GM18511 (cell line): ENCODE measurements around the gene PRKCH.

Experiments used
- ATAC-seq: cut with Tn5 transposase; IDR thresholded peaks from one replicate; pipeline ENCODE4 v1.9.1; 2021; ENCODE audit warnings: mild to moderate bottlenecking, moderate library complexity; ENCODE audit not compliant: unreplicated experiment

The PRKCH gene

DNA sequence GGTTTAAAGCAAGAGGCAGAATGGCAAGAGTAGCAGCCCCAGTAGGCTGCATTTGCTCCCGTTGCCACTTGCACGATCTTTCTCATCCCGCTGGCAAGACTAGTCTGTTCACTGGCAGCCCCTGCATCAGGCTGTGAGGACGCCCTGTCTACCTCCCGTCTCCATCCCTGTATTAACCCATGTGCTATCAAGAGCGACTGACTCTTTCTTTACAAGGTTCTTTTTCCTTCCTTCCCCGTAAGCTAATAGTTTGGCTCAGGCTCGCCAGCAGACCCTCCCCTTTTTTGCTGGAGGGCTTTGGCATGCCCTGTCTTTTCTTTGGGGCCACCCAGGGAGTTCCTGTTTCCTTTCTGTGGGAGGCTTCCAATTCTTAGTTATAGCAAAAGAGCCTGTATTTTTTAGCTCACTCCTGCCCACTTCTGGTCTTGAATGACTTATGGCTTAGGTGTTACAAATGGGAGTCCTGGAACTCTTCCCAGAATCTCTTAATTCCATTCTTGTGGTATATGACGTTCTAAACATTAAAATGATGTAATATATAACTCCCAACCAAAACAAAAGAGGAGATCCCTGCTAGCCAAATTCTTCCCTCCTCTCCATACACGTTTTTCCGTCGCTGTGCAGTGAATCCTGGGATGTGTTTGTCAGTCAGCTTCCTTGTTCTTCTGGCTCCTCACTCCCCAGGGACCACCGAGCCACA, 149.0 kb downstream of the PRKCH start:
- no peak for ATAC-seq

- no peak for ATAC-seq
Observed at GRCh38 chr14:61470961-61471293, 149.5 kb downstream of the PRKCH start.

GRCh38 chr14:61471297-61472005, 150.1 kb downstream of the PRKCH start:
- ATAC-seq = no peak

GRCh38 chr14:61472011-61472672, 150.8 kb downstream of the PRKCH start:
- ATAC-seq = no peak

- ATAC-seq = no peak
Observed at GRCh38 chr14:61472801-61473376, 151.5 kb downstream of the PRKCH start.

DNA sequence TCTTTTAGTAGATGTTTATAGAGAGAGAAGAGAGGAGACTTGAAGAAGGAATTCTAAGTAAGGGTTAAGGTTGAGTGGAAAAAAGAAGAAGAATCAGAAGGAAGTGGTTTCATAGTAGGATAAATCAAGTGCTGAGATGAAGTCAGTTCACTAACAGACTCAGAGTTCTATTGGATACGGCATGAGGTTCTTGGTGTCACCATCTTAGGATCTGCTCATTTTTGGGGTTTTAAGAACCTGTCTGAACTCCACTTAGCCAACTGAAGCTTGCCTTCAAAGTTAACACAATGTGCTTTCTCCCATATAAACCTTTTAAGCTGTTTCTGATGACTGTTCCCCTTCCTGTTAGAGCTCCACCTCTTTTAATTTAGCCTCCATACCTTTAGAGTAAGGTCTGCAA, 152.6 kb downstream of the PRKCH start:
- ATAC-seq = no peak

DNA sequence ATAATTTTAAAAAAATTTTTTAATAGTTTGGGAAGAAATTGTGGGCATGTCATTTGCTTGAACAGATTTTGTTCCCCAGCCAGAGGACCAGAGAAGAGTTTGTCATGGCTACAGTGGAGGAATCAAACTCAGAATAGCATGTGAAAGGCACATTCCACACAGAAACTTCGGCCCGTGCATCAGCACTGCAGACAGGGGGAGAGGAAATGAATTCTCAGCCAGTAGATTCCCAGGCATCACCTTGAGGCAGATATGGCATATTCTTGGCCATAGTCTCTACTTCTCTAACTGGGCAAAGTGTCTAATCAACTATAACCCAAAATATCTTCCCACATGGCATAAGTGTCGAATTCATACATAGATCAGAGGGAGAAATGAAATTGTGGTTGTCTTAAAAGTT, 153.3 kb downstream of the PRKCH start:
- ATAC-seq = no peak

DNA sequence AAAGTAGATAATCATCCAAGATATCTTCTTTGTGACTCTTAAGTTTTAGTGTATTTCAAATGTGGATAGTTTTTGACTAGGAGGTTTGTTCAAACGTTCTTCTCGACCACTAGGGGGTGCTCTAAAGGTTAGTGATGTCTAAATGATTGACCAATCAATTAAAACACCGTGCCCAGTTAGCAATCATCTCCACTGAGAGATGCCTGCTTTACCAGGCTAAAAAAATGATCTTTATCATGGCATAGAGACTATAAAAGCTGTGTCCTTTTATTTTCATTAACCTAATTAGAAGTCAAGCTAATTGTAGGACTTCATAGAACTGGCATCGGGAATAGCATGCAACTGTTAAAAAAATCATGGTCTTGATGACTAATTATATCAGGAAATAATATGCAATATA, 153.9 kb downstream of the PRKCH start:
- ATAC-seq = no peak

DNA sequence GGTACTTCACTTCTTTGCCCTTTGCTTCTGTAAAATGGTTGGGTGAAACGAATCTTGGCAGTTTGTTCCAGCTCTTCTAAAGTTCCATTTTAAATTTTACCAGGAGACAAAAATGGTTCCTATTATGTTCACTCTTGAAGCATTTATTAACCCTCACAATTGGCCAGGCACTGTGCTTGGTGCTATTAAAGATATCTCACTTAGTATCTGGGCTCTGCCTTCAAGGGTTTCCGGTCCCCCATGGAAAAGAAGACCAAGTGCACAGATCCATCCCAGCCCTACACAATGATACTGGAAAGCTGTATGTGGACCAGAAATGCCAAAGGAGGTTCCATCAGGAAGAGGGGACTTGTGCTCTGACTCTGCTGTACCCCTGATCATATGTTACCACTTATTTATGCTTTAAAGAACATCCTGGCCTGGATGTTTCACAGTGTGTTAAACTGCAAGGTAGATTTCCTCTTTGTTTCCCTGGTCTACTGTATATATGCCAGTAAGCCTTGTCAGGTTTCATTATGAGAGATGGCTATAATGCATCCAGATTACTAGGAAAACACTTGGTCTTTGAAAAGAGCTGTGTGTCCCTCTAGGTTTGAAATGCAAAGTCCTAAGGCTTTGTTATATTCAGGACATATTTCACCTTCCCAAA, 154.8 kb downstream of the PRKCH start:
- ATAC-seq = no peak

DNA sequence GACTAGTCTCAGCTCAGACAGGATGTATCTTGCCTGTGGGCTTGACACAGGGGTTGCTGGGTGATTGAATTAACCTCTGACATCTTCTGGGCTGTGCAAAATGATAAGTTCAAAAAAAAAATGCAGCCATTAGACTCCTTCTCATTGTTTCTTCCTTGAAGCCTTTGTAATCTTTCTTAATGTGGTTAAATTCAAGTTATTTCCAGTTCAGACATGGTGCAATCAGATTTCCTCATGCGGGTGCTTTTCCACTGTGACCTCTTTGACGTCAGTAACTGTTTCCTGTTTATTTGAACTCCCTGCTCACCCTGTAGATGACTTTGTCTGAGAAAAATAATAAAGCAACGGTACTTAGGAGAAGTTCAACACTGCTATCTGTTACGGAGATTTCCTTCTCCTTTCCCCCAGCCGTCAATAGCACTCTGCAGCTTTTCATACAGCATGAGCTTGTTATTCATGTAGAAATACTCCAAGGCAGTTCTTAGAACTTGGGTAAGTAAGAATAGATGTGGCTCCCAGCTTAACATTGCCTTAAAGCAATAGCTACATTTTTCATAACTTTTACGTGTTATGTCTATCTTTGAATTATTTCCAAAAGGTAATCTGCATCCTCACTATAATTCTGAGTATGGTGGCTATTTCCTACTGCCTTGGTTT, 155.5 kb downstream of the PRKCH start:
- ATAC-seq = no peak

DNA sequence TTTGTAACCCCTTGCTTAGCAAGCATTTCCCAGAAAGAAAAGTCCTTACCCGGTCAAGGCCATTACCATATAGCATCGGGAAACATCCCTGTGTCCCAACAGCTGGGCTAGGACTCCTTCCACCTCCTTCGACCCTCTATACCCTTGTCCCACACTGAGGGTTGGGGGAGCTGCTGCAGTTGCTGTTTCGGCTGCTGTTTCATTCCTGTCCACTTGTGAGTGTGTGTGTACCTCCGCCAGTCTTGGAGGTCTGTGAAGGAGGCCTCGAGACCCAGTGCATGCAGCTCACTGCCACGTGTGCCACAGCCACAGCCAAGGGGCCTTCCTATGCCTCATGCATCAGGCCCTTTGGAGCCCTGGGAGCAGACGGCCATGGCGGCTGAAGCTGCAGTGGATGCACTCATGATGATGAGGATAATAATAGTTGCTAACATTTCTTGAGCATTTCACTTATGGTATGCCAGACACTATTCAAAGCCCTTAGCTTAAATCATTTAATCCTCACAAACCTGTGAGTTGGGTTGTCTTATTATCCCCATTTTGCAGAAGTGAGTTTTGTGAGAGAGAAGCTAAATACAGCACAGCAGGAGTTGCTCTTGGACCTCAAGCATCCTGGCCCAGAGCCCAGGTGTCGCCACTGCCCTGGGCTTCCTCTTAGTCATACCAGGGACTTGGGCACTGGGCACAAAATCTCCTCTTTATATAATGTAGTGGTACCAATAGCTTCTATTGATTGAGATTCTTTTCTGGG, 156.5 kb downstream of the PRKCH start:
- ATAC-seq = peak; percentile 28

DNA sequence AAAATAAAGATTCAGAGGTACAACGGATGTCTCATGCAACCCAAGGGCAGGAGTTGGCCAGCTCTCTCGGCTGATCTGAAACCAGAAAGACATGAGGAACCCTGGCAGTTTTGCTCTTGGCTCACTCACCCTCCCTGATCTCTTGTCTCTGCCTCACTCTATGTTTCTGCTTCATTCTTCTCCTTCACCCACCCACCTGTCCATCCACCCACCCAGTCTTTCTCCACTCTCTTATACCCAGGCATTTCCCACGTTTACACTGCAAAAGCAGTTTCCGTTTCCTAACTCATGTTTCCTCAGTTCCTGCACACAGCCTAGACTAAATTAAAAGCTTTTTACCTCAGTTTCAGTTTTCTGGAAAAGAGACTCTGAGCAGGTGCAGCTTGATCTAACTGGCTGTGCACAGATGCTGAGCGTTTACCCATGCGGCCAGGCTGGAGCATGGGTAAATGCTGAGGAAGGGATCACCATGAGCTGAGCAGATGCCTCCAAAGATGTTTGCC, 157.6 kb downstream of the PRKCH start:
- ATAC-seq = peak; percentile 61

DNA sequence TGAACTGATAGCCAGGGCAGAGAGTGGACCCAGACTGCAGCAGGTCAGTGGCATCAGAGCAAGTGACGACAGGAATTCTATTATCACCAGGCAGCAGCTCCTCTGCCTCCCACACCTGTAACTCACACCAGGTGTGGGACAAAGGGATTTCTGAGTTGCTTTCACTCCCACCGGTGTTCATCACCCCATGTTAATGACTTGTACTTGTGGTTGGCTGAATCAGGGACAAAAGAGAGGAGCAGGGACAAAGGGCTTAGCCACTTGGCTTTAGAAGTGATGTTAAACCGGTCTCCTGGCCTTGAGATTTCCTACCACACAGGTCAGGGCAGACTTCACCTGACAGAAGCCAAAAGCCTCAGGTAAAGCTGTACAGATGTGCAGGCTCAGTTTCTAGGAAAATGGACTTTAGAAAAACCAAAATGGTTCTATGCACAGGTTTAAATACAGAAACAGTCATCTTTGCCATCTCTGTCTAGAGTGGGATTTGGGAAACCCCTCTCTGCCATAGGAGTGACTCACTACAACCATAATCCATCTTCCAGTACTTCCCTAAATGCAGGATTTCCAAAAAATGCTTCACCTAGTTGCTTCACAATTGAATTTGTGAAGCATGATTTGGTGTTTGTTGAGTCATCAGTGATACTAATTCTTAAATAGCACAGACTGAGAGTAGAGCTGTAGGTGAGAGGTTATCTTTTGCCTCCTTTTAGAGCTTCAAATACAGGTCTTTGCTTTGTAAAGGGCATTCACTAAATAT, 158.5 kb downstream of the PRKCH start:
- no peak for ATAC-seq

DNA sequence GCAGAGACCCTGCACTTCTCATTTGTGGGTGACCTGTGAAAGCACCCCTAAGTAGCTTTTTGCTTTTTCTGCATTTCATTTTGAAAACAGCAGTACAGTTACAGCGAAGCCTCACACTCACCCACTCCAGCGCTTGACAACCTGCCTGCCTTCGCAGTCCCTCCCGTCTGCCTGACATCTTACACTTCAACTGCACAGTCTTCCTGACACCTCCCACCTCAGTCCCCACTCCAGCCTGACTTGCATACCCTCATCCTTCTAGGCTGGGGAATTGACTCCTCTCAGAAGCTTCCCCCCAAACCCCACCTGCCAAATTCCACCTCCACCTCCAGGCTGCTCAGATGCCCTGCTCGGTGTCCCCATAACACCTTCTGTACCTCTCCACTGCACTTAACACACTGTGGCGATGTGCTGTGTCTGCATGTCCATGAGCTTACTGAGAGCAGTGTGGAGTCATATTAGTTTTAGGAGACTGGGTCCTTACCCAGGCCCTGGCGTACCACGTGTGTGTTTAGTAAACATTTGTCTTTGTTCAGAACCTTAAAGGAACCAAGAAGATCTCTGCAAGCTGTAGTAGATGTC, 159.4 kb downstream of the PRKCH start:
- ATAC-seq = no peak

DNA sequence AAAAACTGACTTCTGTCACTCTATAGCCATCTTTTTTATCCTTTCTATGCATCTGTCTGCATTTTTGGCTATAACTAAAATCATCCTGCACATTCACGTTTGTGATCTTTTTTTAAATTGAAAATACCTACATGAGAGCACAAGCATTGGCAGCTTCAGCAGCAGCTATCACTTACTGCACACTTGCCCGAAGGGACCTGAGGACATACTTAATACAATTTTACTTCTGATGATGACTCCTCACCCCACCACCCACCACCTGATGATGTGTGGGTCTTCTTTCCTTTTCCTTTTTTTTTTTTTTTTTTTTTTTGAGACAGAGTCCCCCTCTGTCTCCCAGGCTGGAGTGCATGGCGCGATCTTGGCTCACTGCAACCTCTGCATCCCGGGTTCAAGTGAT, 160.3 kb downstream of the PRKCH start:
- ATAC-seq = no peak

GRCh38 chr14:61482348-61483206, 161.2 kb downstream of the PRKCH start:
- ATAC-seq = no peak

DNA sequence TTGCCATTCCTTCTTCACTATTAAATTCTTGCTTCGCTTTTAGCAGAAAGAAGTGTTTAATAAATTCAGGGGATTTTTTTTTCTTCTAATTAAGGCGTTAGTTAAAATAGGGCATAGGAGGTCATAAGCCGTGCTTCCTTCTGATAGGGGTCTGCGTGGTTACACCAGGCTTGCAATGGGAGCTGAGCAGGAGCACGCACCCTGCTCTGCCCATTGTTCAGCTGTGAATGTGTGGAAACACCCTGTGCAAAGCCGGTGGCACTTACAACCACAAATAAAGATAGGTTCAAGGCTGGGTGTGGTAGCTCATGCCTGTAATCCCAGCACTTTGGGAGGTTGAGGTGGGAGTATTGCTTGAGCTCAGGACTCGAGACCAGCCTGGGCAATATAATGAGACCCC, 162.1 kb downstream of the PRKCH start:
- no peak for ATAC-seq

- no peak for ATAC-seq
Observed at GRCh38 chr14:61484031-61484430, 162.7 kb downstream of the PRKCH start.
